SK-N-SH treated with all-trans-retinoic acid at 6 μM for 48 hours (cell line): ENCODE results near the gene KIF14.

Experiments
- ATAC-seq: fragments of 200-7000 bp; cut with Tn5 transposase; 3 replicates; pipeline ENCODE4 v1.9.1; 2020; ENCODE audit warnings: mild to moderate bottlenecking, moderate library complexity
- ARNTL ChIP-seq: fragments of 450-650 bp; formaldehyde crosslinking; IDR thresholded peaks from 2 replicates; pipeline ENCODE4 v1.5.0; 2020; ENCODE audit warnings: low read depth, mild to moderate bottlenecking, moderate library complexity, borderline replicate concordance
- BACH2 ChIP-seq: fragments of 250-450 bp; sonication (Bioruptor Pico); IDR thresholded peaks from 2 replicates; pipeline ENCODE4 v1.9.0; 2021; ENCODE audit warnings: mild to moderate bottlenecking, borderline replicate concordance
- CSDC2 ChIP-seq: fragments of 250-450 bp; sonication (Bioruptor Pico); IDR thresholded peaks from 2 replicates; pipeline ENCODE4 v1.5.0; 2020; ENCODE audit warnings: mild to moderate bottlenecking, moderate library complexity
- ESRRG ChIP-seq: fragments of 250-450 bp; sonication (Bioruptor Pico); IDR thresholded peaks from 2 replicates; pipeline ENCODE4 v1.6.1; 2021; ENCODE audit warnings: mild to moderate bottlenecking
- OSR1 ChIP-seq: fragments of 250-450 bp; sonication (Bioruptor Pico); IDR thresholded peaks from 2 replicates; pipeline ENCODE4 v1.8.0; 2022; ENCODE audit warnings: moderate library complexity, mild to moderate bottlenecking, inconsistent platforms
- PPARA ChIP-seq: fragments of 250-450 bp; sonication (Bioruptor Pico); IDR thresholded peaks from 2 replicates; pipeline ENCODE4 v1.5.0; 2020; ENCODE audit warnings: mild to moderate bottlenecking, borderline replicate concordance
- SNAI2 ChIP-seq: fragments of 250-450 bp; sonication (Bioruptor Pico); IDR thresholded peaks from 2 replicates; pipeline ENCODE4 v1.5.0; 2020; ENCODE audit warnings: mild to moderate bottlenecking, moderate library complexity
- TOX ChIP-seq: fragments of 250-450 bp; sonication (Bioruptor Pico); IDR thresholded peaks from 2 replicates; pipeline ENCODE4 v1.8.0; 2021; ENCODE audit warnings: mild to moderate bottlenecking, moderate library complexity, borderline replicate concordance
- ZFP30 ChIP-seq: fragments of 450-650 bp; formaldehyde crosslinking; IDR thresholded peaks from 2 replicates; pipeline ENCODE4 v1.5.0; 2022; ENCODE audit warnings: mild to moderate bottlenecking, moderate library complexity
- ZNF565 ChIP-seq: fragments of 450-650 bp; formaldehyde crosslinking; conservative IDR thresholded peaks from 2 replicates; pipeline ENCODE4 v1.5.0; 2020; ENCODE audit warnings: low read depth, mild to moderate bottlenecking, moderate library complexity
- ZNF70 ChIP-seq: fragments of 450-650 bp; formaldehyde crosslinking; IDR thresholded peaks from 2 replicates; pipeline ENCODE4 v1.5.0; 2020; ENCODE audit warnings: mild to moderate bottlenecking, moderate library complexity
- ZNF8 ChIP-seq: fragments of 450-650 bp; formaldehyde crosslinking; IDR thresholded peaks from 2 replicates; pipeline ENCODE4 v1.5.0; 2020; ENCODE audit warnings: mild to moderate bottlenecking, moderate library complexity
- TF ChIP-seq, protein P1 (sequence below): fragments of 250-450 bp; sonication (Bioruptor Pico); IDR thresholded peaks from 2 replicates; pipeline ENCODE4 v1.8.0; 2020; ENCODE audit warnings: mild to moderate bottlenecking, moderate library complexity, borderline replicate concordance
- TF ChIP-seq, protein P2 (sequence below): fragments of 250-450 bp; sonication (Bioruptor Pico); IDR thresholded peaks from 2 replicates; pipeline ENCODE4 v1.5.1; 2020; ENCODE audit warnings: low read depth, mild to moderate bottlenecking, moderate library complexity
- TF ChIP-seq, protein P3 (sequence below): fragments of 250-450 bp; sonication (Bioruptor Pico); IDR thresholded peaks from 2 replicates; pipeline ENCODE4 v1.5.1; 2021; ENCODE audit warnings: mild to moderate bottlenecking, moderate library complexity
- TF ChIP-seq, protein P4 (sequence below): fragments of 250-450 bp; sonication (Bioruptor Pico); IDR thresholded peaks from 2 replicates; pipeline ENCODE4 v1.5.0; 2020; ENCODE audit warnings: mild to moderate bottlenecking, moderate library complexity
- TF ChIP-seq, protein P5 (sequence below): fragments of 250-450 bp; sonication (Bioruptor Pico); IDR thresholded peaks from 2 replicates; pipeline ENCODE4 v1.8.0; 2021; ENCODE audit warnings: low read depth, mild to moderate bottlenecking, moderate library complexity, borderline replicate concordance

The KIF14 gene

DNA sequence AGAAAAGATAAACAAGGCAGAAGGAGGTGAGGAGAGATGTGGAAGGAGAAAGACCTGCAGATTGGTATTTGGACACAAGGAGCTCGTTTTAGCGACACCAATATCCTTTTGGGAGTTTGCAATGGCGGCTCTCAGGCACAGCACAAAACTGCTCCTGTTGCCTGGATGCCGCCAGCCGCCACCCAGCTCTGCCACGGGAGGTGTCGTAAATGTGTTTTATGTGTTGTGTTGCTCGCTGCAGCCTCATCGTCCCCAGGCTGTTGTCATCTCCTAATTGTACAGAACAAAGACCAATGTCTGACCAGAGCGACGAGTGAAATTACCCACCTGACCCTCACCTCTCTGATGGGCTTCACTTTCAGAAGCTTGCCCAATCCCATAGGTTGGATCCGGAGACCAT, 114.1 kb downstream of the KIF14 start:
- ATAC-seq: no peak

DNA sequence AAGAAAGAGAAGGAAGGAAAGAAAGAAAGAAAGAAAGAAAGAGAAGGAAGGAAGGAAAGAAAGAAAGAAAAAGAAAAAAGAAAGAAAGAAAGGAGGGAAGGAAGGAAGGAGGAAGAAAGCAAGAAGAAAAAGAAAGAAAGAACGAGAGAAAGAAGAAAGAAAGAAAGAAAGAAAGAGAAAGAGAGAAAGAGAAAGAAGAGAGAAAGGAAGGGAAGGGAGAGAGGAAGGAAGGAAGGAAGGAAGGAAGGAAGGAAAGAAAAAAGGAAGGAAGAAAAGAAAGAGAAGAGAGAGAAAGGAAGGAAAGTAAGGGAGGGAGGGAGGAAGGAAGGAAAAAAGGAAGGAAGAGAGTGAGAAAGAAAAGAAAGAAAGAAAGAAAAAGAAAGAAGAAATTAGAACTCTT, 115.3 kb downstream of the KIF14 start:
- ATAC-seq: no peak
- no peak for TF ChIP-seq PPARA (CRISPR knock-in tag)
- TF ChIP-seq ZNF70 (CRISPR knock-in tag): no peak
- TF ChIP-seq, protein P1, sequence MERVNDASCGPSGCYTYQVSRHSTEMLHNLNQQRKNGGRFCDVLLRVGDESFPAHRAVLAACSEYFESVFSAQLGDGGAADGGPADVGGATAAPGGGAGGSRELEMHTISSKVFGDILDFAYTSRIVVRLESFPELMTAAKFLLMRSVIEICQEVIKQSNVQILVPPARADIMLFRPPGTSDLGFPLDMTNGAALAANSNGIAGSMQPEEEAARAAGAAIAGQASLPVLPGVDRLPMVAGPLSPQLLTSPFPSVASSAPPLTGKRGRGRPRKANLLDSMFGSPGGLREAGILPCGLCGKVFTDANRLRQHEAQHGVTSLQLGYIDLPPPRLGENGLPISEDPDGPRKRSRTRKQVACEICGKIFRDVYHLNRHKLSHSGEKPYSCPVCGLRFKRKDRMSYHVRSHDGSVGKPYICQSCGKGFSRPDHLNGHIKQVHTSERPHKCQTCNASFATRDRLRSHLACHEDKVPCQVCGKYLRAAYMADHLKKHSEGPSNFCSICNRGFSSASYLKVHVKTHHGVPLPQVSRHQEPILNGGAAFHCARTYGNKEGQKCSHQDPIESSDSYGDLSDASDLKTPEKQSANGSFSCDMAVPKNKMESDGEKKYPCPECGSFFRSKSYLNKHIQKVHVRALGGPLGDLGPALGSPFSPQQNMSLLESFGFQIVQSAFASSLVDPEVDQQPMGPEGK (CRISPR knock-in tag): no peak
- TF ChIP-seq TOX (CRISPR knock-in tag): no peak

More for the DNA sequence above, 114.1 kb downstream of the KIF14 start:
- TF ChIP-seq BACH2 (CRISPR knock-in tag) (no peak), ZNF8 (CRISPR knock-in tag) (no peak), ZNF70 (CRISPR knock-in tag) (no peak), CSDC2 (CRISPR knock-in tag) (no peak), SNAI2 (CRISPR knock-in tag) (no peak), ZNF565 (CRISPR knock-in tag) (no peak), ZFP30 (CRISPR knock-in tag) (no peak), ARNTL (CRISPR knock-in tag) (no peak), ESRRG (CRISPR knock-in tag) (no peak), OSR1 (CRISPR knock-in tag) (no peak), PPARA (CRISPR knock-in tag) (no peak)
- TF ChIP-seq, protein P1 (CRISPR knock-in tag): no peak
- TF ChIP-seq, protein P2, sequence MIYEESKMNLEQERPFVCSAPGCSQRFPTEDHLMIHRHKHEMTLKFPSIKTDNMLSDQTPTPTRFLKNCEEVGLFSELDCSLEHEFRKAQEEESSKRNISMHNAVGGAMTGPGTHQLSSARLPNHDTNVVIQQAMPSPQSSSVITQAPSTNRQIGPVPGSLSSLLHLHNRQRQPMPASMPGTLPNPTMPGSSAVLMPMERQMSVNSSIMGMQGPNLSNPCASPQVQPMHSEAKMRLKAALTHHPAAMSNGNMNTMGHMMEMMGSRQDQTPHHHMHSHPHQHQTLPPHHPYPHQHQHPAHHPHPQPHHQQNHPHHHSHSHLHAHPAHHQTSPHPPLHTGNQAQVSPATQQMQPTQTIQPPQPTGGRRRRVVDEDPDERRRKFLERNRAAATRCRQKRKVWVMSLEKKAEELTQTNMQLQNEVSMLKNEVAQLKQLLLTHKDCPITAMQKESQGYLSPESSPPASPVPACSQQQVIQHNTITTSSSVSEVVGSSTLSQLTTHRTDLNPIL: no peak
- TF ChIP-seq, protein P3, sequence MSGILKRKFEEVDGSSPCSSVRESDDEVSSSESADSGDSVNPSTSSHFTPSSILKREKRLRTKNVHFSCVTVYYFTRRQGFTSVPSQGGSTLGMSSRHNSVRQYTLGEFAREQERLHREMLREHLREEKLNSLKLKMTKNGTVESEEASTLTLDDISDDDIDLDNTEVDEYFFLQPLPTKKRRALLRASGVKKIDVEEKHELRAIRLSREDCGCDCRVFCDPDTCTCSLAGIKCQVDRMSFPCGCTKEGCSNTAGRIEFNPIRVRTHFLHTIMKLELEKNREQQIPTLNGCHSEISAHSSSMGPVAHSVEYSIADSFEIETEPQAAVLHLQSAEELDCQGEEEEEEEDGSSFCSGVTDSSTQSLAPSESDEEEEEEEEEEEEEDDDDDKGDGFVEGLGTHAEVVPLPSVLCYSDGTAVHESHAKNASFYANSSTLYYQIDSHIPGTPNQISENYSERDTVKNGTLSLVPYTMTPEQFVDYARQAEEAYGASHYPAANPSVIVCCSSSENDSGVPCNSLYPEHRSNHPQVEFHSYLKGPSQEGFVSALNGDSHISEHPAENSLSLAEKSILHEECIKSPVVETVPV (CRISPR knock-in tag): no peak
- TF ChIP-seq, protein P4, sequence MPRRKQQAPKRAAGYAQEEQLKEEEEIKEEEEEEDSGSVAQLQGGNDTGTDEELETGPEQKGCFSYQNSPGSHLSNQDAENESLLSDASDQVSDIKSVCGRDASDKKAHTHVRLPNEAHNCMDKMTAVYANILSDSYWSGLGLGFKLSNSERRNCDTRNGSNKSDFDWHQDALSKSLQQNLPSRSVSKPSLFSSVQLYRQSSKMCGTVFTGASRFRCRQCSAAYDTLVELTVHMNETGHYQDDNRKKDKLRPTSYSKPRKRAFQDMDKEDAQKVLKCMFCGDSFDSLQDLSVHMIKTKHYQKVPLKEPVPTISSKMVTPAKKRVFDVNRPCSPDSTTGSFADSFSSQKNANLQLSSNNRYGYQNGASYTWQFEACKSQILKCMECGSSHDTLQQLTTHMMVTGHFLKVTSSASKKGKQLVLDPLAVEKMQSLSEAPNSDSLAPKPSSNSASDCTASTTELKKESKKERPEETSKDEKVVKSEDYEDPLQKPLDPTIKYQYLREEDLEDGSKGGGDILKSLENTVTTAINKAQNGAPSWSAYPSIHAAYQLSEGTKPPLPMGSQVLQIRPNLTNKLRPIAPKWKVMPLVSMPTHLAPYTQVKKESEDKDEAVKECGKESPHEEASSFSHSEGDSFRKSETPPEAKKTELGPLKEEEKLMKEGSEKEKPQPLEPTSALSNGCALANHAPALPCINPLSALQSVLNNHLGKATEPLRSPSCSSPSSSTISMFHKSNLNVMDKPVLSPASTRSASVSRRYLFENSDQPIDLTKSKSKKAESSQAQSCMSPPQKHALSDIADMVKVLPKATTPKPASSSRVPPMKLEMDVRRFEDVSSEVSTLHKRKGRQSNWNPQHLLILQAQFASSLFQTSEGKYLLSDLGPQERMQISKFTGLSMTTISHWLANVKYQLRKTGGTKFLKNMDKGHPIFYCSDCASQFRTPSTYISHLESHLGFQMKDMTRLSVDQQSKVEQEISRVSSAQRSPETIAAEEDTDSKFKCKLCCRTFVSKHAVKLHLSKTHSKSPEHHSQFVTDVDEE: no peak
- TF ChIP-seq, protein P5, sequence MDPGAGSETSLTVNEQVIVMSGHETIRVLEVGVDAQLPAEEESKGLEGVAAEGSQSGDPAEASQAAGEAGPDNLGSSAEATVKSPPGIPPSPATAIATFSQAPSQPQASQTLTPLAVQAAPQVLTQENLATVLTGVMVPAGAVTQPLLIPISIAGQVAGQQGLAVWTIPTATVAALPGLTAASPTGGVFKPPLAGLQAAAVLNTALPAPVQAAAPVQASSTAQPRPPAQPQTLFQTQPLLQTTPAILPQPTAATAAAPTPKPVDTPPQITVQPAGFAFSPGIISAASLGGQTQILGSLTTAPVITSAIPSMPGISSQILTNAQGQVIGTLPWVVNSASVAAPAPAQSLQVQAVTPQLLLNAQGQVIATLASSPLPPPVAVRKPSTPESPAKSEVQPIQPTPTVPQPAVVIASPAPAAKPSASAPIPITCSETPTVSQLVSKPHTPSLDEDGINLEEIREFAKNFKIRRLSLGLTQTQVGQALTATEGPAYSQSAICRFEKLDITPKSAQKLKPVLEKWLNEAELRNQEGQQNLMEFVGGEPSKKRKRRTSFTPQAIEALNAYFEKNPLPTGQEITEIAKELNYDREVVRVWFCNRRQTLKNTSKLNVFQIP (CRISPR knock-in tag): no peak
